NCI-H1105 (cell line): ENCODE data around the gene IHH.

Source experiments
- DNase-seq: peaks from one replicate; lab custom pipeline; 2025; lab: John Stamatoyannopoulos, UW

The IHH gene

GRCh38 chr2:219060821-219061791, at the start of gene IHH:
Gene IHH, minus strand, starts transcription at chr2:219060921. Its CDS starts 454 bp downstream, at chr2:219060467.
- peak; percentile 13 for DNase-seq

GRCh38 chr2:219109471-219109870, 48.8 kb upstream of the IHH start:
- no peak for DNase-seq

GRCh38 chr2:219107758-219108157, 47.0 kb upstream of the IHH start:
- no peak for DNase-seq

GRCh38 chr2:219106251-219106650, 45.5 kb upstream of the IHH start:
- no peak for DNase-seq

GRCh38 chr2:219104107-219105035, 43.6 kb upstream of the IHH start:
- DNase-seq, result peak; percentile 7

GRCh38 chr2:219099329-219099728, 38.6 kb upstream of the IHH start:
- no peak for DNase-seq

GRCh38 chr2:219095406-219095935, 34.8 kb upstream of the IHH start:
- DNase-seq, result no peak

GRCh38 chr2:219094171-219094570, 33.5 kb upstream of the IHH start:
- DNase-seq, result no peak

GRCh38 chr2:219090436-219091299, 29.9 kb upstream of the IHH start:
- DNase-seq, result no peak

GRCh38 chr2:219089330-219089729, 28.6 kb upstream of the IHH start:
- no peak for DNase-seq

- no peak for DNase-seq
These were observed 27.1 kb upstream of the IHH start for GRCh38 chr2:219087848-219088247.

GRCh38 chr2:219087361-219087760, 26.6 kb upstream of the IHH start:
- no peak for DNase-seq

- no peak for DNase-seq
These were observed 25.5 kb upstream of the IHH start for GRCh38 chr2:219086196-219086595.

- no peak for DNase-seq
These were observed 24.1 kb upstream of the IHH start for GRCh38 chr2:219084791-219085190.

GRCh38 chr2:219082332-219082958, 21.7 kb upstream of the IHH start:
- DNase-seq, result no peak

- no peak for DNase-seq
These were observed 21.1 kb upstream of the IHH start for GRCh38 chr2:219081701-219082331.

- DNase-seq, result no peak
These were observed 20.4 kb upstream of the IHH start for GRCh38 chr2:219081096-219081495.

GRCh38 chr2:219079417-219079816, 18.7 kb upstream of the IHH start:
- no peak for DNase-seq

- DNase-seq, result no peak
These were observed 18.2 kb upstream of the IHH start for GRCh38 chr2:219078951-219079350.

- DNase-seq, result no peak
These were observed 17.4 kb upstream of the IHH start for GRCh38 chr2:219078126-219078525.
